Measurements from ENCODE around the gene CCNY.

- no peak for TF ChIP-seq FOXP2 (optimal IDR thresholded peaks at IDR 0.05; ENCODE audit: borderline replicate concordance, extremely low read depth, extremely low read length, insufficient read depth)
- no peak for TF ChIP-seq TAF1 (IDR thresholded peaks at IDR 0.05; ENCODE audit: borderline replicate concordance, insufficient read depth, low read length)
Observed at GRCh38 chr10:35392482-35393228, 56.3 kb downstream of the CCNY start.
